Effector memory CD4-positive, alpha-beta T cell (primary cell): ENCODE data around the gene CFAP90.

Experiments
- DNase-seq, 3 donors: peaks; one replicate each; pipeline ENCODE4 v3.0.0-alpha.2; 2020
- H3K27ac ChIP-seq: 2 replicates; pipeline ENCODE4 v1.7.0; 2013; ENCODE audit warnings: mild to moderate bottlenecking, low read length, moderate library complexity; ENCODE audit not compliant: insufficient read depth, poor library complexity, severe bottlenecking
- H3K27me3 ChIP-seq: replicated peaks from 2 replicates; pipeline ENCODE4 v1.7.0; 2013; ENCODE audit warnings: mild to moderate bottlenecking, low read length; ENCODE audit not compliant: insufficient read depth, control insufficient read depth, poor library complexity, severe bottlenecking
- H3K36me3 ChIP-seq: 2 replicates; pipeline ENCODE4 v1.7.0; 2013; ENCODE audit warnings: mild to moderate bottlenecking, low read length, moderate library complexity; ENCODE audit not compliant: control insufficient read depth, insufficient read depth
- H3K4me1 ChIP-seq: 2 replicates; pipeline ENCODE4 v1.7.0; 2013; ENCODE audit warnings: low read length, mild to moderate bottlenecking; ENCODE audit not compliant: control insufficient read depth, insufficient read depth, poor library complexity, severe bottlenecking
- H3K4me3 ChIP-seq: 2 replicates; pipeline ENCODE4 v1.7.0; 2013; ENCODE audit warnings: low read length, low read depth, mild to moderate bottlenecking; ENCODE audit not compliant: insufficient read depth, poor library complexity, severe bottlenecking
- H3K9me3 ChIP-seq: 2 replicates; pipeline ENCODE4 v1.7.0; 2013; ENCODE audit warnings: mild to moderate bottlenecking, low read length, moderate library complexity; ENCODE audit not compliant: control insufficient read depth

The CFAP90 gene

GRCh38 chr5:7881091-7881490 lies 30.2 kb upstream of the CFAP90 start:
- Histone ChIP-seq H3K36me3 (peaks cover 72% of the 10 kb centered on the region), H3K4me3 (no peak overlapping the region), H3K4me1 (no peaks in the 10 kb centered on the region), H3K9me3 (no peaks in the 10 kb centered on the region), H3K27me3 (no peaks in the 10 kb centered on the region), H3K27ac (no peak overlapping the region)
- no peak for DNase-seq

GRCh38 chr5:7878381-7878873 lies 27.5 kb upstream of the CFAP90 start:
- no peak overlapping the region for H3K4me3 ChIP-seq
- H3K4me1 ChIP-seq: no peaks in the 10 kb centered on the region
- H3K9me3 ChIP-seq: no peaks in the 10 kb centered on the region
- H3K27ac ChIP-seq: no peak overlapping the region
- no peak for DNase-seq
- no peaks in the 10 kb centered on the region for H3K27me3 ChIP-seq
- H3K36me3 ChIP-seq: peaks cover 61% of the 10 kb centered on the region

- no peak for DNase-seq
- H3K4me3 ChIP-seq: no peak overlapping the region
- peaks cover 55% of the 10 kb centered on the region for H3K36me3 ChIP-seq
- H3K4me1 ChIP-seq: peaks cover 5% of the 10 kb centered on the region
- no peak overlapping the region for H3K27ac ChIP-seq
- no peaks in the 10 kb centered on the region for H3K9me3 ChIP-seq
- H3K27me3 ChIP-seq: no peaks in the 10 kb centered on the region
Measured at GRCh38 chr5:7877851-7878250, 26.9 kb upstream of the CFAP90 start.

- peaks cover 14% of the 10 kb centered on the region for H3K4me1 ChIP-seq
- no peak for DNase-seq
- H3K27ac ChIP-seq: no peak overlapping the region
- no peaks in the 10 kb centered on the region for H3K27me3 ChIP-seq
- H3K9me3 ChIP-seq: no peaks in the 10 kb centered on the region
- no peak overlapping the region for H3K4me3 ChIP-seq
- peaks cover 45% of the 10 kb centered on the region for H3K36me3 ChIP-seq
Measured at GRCh38 chr5:7876867-7877266, 25.9 kb upstream of the CFAP90 start.

GRCh38 chr5:7875151-7875550 lies 24.2 kb upstream of the CFAP90 start:
- Histone ChIP-seq H3K27ac (no peak overlapping the region), H3K36me3 (peaks cover 30% of the 10 kb centered on the region), H3K27me3 (no peaks in the 10 kb centered on the region), H3K4me3 (no peak overlapping the region), H3K9me3 (no peaks in the 10 kb centered on the region), H3K4me1 (peaks cover 27% of the 10 kb centered on the region)
- DNase-seq: no peak

- H3K4me1 ChIP-seq: peaks cover 27% of the 10 kb centered on the region
- peaks cover 25% of the 10 kb centered on the region for H3K36me3 ChIP-seq
- H3K4me3 ChIP-seq: no peak overlapping the region
- no peak for DNase-seq
- H3K27ac ChIP-seq: no peak overlapping the region
- no peaks in the 10 kb centered on the region for H3K27me3 ChIP-seq
- H3K9me3 ChIP-seq: no peaks in the 10 kb centered on the region
Measured at GRCh38 chr5:7874639-7875038, 23.7 kb upstream of the CFAP90 start.

- Histone ChIP-seq H3K27ac (peak overlapping the region; percentile 59), H3K36me3 (peaks cover 19% of the 10 kb centered on the region)
- peak in 1 of 3 donors; percentile 27 for DNase-seq
Measured at GRCh38 chr5:7873216-7873615, 22.3 kb upstream of the CFAP90 start.

GRCh38 chr5:7872517-7873130 lies 21.7 kb upstream of the CFAP90 start:
- H3K27ac ChIP-seq: peak overlapping the region; percentile 59
- H3K36me3 ChIP-seq: peaks cover 19% of the 10 kb centered on the region
- H3K4me3 ChIP-seq: peak overlapping the region; percentile 32
- no peak for DNase-seq
- no peaks in the 10 kb centered on the region for H3K9me3 ChIP-seq
- H3K27me3 ChIP-seq: no peaks in the 10 kb centered on the region
- peaks cover 27% of the 10 kb centered on the region for H3K4me1 ChIP-seq

More at GRCh38 chr5:7873216-7873615, 22.3 kb upstream of the CFAP90 start:
- H3K27me3 ChIP-seq: no peaks in the 10 kb centered on the region
- H3K9me3 ChIP-seq: no peaks in the 10 kb centered on the region
- peak overlapping the region; percentile 32 for H3K4me3 ChIP-seq
- peaks cover 27% of the 10 kb centered on the region for H3K4me1 ChIP-seq

- peak overlapping the region; percentile 35 for H3K27ac ChIP-seq
- H3K36me3 ChIP-seq: peaks cover 15% of the 10 kb centered on the region
- no peak for DNase-seq
- H3K4me3 ChIP-seq: peak overlapping the region; percentile 3
- H3K4me1 ChIP-seq: peaks cover 27% of the 10 kb centered on the region
- no peaks in the 10 kb centered on the region for H3K9me3 ChIP-seq
- H3K27me3 ChIP-seq: no peaks in the 10 kb centered on the region
Measured at GRCh38 chr5:7871653-7872052, 20.7 kb upstream of the CFAP90 start.

GRCh38 chr5:7869474-7870136 lies 18.7 kb upstream of the CFAP90 start:
- peaks cover 27% of the 10 kb centered on the region for H3K4me1 ChIP-seq
- no peaks in the 10 kb centered on the region for H3K27me3 ChIP-seq
- H3K4me3 ChIP-seq: peak overlapping the region; percentile 97
- H3K9me3 ChIP-seq: no peaks in the 10 kb centered on the region
- DNase-seq: no peak
- peak overlapping the region; percentile 67 for H3K27ac ChIP-seq
- H3K36me3 ChIP-seq: no peaks in the 10 kb centered on the region
